GM18498 (cell line): ENCODE measurements around the gene PNPLA8.
"Not testable (repeated sequence)": the region's sequence is repeated elsewhere in the genome, so short reads cannot be mapped to it uniquely, and the experiment has no call there.

Experiments used
- ATAC-seq: cut with Tn5 transposase; IDR thresholded peaks from one replicate; pipeline ENCODE4 v1.9.1; 2021; ENCODE audit warnings: mild to moderate bottlenecking, moderate library complexity; ENCODE audit not compliant: unreplicated experiment

Gene PNPLA8, protein sequence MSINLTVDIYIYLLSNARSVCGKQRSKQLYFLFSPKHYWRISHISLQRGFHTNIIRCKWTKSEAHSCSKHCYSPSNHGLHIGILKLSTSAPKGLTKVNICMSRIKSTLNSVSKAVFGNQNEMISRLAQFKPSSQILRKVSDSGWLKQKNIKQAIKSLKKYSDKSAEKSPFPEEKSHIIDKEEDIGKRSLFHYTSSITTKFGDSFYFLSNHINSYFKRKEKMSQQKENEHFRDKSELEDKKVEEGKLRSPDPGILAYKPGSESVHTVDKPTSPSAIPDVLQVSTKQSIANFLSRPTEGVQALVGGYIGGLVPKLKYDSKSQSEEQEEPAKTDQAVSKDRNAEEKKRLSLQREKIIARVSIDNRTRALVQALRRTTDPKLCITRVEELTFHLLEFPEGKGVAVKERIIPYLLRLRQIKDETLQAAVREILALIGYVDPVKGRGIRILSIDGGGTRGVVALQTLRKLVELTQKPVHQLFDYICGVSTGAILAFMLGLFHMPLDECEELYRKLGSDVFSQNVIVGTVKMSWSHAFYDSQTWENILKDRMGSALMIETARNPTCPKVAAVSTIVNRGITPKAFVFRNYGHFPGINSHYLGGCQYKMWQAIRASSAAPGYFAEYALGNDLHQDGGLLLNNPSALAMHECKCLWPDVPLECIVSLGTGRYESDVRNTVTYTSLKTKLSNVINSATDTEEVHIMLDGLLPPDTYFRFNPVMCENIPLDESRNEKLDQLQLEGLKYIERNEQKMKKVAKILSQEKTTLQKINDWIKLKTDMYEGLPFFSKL

DNA sequence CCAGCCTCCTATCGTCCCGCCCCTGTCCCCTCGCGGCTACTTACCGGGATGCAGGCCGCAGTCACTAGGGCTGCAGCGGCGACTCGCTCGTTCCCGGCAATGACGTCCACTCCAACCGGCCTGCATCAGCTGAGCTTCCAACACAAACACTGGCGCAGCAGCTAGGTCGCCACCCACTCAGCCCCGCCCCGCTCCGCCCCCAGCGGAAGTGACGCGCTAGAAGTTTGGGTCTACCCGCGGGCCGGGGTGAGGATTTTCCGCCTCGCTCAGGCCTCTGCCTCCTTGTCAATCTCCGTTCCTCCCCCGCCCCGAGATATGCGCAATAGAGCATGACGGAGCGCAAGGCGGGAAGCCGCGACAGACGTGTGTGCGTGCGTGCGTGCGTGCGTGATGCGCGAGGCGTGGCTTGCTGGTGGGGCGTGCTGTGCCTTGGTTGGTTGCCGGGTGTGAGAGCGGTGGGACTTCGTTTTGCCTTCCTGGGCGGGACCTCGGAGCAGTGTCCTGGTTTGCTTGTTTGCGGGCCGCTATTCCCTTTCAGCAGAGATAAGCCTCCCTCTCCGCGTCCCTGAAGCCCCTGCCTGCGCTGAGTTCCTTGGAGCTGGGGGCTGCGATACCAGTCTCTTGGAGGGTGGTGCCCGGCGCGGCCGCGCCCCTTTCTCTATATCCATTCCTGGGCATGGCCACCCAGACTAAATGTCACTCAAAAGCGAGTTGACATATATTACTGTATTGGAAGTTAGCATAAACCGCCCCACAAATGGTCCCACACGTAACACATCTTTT, at the start of gene PNPLA8:
Gene PNPLA8, minus strand, starts transcription at position 151 of the 783 bp plus-strand sequence. CDS start 10,644 bp downstream, outside the sequence.
- peak; percentile 94 for ATAC-seq

DNA sequence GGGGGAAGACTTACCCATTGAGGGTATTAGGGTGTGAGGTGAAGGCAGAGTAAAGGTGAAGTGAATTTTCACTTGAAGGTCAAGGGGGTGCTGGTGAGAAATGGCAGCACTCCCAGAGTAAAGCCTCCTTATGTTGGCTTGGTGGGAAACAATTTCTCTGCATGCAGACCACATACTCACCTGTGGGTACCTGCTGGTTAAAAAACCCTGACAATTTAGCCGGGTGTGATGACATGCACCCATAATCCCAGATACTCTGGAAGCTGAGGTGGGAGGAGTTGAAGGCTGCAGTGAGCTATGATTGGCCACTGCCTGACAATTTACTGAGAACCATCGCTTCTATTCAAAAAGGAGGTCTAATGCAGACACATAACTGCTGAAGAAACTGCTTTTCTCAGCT, 49.2 kb upstream of the PNPLA8 start:
- no peak for ATAC-seq

DNA sequence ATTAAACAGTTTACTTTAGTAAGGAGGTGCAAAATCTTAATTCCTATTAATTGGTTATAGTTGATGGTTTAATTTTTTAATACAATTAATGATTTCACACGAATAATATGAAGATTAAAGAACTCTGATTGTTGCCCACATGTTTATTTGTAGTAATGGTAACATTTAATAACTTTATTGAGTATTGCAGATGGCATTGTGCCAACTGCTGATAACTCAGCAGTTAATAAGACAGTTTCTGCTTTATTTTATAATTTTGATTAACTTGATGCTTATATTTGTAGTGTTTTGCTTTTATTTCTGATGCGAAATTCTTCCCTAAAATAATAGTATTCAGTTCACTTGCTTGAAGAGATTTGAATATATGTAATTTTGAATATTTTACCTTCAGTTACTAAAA, 46.5 kb upstream of the PNPLA8 start:
- no peak for ATAC-seq

DNA sequence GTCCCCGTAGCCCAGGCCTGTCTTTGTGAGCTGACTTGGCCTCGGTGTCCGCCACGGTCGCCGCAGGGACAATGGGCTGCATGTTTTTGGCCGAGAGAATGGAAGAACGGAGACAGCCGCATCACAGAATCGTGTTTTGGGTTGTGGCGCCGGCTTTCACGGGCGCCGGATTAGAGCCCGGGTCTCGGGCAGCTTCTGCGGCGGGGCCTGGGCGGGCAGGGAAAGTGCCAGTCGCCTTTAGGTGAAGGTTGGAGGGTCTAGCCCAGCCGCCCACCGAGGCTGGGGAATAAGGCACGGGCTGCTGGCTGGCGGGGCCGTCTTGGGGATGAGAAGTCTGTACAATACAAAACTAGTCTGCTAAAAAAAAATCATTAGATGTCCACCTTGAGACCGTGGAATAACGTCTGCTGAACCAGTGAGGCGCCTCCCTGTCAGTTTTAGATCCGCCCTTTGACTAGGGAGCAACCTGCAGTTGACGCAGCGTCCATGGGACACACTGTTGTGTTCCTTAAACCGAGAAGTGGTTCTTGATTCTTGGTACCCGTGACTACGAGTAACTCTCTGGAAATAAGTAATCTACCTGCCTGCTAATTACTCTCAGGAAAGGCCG, 44.3 kb upstream of the PNPLA8 start:
- peak; percentile 26 for ATAC-seq

DNA sequence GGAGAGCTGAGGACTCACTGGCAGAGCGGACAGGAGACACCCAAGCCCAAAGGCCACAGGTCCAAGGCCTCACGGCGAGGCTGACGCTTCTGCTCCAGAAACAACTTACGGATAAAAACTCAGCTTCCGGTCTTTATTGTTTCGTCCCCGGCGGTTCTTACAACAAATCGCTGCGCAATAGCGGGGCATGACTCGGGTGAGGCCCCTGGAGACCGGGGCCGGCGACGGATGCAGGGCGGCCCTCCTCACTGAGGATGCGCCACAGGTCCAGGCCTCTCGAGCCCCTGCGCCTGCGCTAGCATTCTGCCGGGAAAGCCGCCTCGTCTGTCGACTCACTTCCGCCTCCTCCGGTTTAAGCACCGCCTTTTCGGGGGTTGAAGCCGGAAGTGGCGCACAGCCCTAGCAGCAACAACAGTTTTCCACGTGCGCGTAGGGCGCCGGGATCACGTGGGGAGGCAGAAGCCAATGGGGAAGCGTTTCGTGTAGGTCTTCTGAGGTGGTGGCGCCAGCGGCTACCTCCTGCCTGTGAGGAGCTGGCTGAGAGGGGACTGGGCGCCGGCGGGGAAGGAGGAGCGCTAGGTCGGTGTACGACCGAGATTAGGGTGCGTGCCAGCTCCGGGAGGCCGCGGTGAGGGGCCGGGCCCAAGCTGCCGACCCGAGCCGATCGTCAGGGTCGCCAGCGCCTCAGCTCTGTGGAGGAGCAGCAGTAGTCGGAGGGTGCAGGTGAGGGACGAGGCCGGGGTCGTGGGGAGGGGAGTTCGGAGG, 43.6 kb upstream of the PNPLA8 start, which contains the start of the genes DNAJB9 and THAP5:
Gene DNAJB9, plus strand, starts transcription at position 494 of the 765 bp plus-strand sequence. CDS start 1,853 bp downstream, outside the sequence.
Gene THAP5, minus strand, starts transcription at position 326 of the 765 bp plus-strand sequence. Its CDS starts 137 bp downstream, at position 189.
- ATAC-seq, result peak; percentile 96

DNA sequence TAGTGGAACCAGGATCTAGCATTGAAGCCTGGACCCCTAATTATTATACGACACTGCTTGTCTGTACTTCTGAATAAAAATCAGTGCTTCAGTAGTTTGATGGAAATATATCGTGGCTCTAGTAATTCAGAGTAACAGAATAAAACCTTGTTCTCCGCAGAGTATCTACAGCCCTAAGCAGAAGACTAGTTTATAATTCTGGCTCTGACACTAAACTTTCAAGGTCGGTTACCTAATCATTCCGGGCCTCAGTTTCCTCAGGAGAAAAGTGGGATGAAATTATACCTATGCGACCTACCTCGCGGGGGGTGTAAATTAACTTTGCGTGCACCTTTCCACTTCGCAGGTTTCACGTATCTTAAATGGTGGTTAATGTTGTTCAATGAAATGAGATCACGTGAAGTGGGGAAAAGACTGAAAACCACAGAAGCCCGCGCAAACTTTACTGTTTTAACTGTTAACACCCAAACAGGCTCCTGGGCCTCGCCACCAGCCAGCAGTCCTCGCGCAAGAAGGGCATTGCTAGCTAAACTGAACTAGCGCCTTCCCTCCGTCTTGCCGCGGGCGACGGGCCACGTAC, 43.0 kb upstream of the PNPLA8 start:
- no peak for ATAC-seq

DNA sequence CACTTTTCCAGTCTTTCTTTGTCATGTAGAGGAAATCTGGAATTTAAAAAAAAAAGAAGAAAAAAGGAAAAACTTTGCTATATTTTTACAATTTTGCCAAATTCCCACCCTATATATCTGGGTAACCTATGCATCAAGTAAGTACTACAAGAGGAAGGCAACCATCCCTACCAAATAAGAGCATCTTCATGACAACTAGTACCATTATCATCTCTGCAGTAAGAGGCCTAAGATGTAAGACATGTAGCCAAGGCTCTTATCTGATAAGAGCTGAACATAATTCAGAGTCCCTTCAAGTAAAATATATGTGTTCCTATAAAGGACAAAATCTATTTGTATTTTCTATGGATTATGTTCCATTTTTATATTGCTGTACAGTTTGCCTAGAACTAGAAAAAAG, 40.1 kb upstream of the PNPLA8 start:
- ATAC-seq, result no peak

DNA sequence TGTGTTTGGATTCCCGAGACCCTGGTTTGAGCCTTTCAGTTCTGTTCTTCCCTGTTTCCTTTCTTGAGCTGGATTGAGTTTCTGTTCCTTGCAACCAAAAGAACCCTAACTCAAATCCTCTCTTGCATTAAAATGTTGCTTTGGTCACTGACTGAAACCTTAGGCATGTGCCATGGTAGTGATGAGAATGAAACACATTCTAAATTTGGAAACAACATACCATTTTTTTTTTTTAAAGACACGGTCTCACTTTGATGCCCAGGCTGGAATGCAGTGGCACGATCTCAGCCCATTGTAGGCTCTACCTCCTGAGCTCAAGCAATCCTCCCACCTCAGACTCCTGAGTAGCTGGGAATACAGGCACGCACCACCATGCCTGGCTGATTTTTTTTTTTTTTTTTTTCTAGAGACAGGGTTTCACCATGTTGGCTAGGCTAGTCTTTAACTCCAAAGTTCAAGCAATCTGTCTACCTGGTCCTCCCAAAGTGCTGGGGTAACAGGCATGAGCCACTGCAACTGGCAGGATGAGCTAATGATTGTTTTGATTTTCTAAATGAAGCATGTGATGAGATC, 35.2 kb upstream of the PNPLA8 start:
- no peak for ATAC-seq

DNA sequence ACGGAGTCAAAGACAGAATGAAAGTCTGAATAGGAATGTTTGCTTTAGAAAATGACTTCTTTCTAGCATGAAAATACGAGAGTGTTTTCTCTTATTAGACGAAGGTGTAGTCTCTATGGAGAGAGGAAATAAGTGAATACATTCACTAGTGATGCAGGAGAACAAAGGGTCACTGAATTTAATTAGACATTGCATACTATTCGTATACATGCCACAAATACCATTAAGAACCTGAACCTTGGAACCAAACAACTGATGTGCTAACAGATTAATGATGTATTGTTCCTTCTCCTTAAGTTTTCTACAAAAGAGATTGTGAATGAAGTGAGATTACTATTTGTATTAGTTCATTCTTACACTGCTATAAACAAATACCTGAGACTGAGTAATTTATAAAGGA, 33.3 kb upstream of the PNPLA8 start:
- ATAC-seq, result no peak

DNA sequence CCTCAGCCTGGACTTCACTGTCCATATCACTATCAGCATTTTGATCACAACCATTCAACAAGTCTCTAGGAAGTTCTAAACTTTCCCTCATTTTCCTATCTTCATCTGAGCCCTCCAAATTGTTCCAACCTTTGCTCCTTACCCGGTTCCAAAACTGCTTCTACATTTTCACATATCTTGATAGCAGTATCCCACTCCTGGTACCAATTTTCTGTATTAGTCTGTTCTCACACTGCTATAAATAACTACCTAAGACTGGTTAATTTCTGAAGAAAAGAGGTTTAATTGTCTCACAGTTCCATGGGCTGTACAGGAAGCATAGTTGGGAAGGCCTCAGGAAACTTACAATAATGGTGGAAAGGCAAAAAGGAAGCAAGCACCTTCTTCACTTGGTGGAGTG, 31.7 kb upstream of the PNPLA8 start:
- ATAC-seq, result no peak

DNA sequence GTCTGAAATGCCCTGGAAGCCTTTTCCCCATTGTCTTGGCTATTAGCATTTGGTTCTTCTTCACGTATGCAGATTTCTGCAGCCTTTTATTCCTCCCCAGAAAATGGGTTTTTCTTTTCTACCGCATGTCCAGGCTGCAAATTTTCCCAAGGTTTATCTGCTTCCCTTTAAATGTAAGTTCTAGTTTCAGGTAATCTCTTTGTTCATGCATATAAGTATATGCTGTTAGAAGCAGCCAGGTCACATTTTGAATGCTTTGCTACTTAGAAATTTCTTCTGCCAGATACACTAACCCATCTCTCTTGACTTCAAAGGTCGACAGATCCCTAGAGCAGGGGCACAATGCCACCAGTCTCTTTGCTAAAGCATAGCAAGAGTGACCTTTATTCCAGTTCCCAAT, 31.3 kb upstream of the PNPLA8 start:
- ATAC-seq, result no peak

DNA sequence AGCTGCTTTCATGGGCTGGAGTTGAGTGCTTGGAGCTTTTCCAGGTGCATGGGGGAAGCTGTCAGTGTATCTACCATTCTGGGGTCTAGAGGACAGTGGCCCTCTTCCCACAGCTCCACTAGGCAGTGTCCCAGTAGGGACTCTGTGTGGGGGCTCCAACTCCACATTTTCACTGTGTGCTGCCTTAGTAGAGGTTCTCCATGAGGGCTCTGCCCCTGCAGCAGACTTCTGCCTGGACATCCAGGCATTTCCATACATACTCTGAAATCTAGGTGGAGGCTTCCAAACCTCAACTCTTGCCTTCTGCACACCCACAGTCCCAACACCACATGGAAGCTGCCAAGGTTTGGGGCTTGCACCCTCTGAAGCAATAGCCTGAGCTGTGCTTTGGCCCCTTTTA, 30.7 kb upstream of the PNPLA8 start:
- not testable (repeated sequence) for ATAC-seq

DNA sequence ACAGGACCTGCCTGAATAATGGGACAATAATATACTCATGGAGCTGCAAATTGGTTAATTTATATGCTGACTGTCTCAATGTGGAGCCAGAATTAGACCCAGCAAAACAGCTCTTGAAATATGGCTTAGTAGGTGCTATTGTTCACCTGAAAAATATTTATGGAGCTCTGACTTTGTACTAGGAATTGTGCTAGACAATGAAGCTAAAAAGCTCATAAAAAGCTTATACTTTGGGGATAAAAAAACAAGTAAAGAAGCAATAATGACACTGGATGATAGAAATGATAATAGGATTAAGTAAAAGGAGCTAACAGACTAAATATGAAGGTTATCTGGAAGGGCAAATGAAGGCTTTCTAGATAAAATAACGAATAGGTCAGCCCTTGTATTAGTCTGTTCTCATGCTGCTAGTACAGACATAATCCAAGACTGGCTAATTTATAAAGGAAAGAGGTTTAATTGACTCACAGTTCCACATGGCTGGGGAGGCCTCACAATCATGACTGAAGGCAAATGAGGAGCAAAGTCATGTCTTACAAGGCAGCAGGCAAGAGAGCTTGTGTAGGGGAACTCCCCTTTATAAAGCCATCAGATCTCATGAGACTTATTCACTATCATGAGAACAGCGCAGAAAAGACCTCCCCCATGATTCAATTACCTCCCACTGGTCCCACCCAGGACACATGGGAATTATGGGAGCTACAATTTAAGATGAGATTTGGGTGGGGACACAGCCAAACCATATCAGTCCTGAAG, 22.4 kb upstream of the PNPLA8 start:
- not testable (repeated sequence) for ATAC-seq

DNA sequence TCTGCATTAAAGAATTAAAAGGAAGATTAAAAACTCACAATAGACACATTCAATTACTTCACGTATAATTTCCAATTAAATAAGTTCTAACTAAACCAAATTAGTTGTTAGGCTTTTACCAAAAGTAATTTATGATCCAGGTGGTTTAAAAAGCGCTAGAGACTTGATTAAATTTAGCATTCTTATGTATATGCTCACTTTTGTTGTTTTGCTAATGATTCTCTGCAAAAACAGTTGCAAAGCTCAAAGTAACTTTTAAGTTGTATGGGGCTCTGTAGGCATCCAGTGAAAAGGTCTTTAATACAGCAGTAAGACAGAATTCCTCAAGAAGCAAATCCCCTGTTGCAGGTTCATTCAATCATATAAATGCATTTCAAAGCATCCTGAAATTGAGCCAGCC, 15.5 kb upstream of the PNPLA8 start:
- no peak for ATAC-seq

DNA sequence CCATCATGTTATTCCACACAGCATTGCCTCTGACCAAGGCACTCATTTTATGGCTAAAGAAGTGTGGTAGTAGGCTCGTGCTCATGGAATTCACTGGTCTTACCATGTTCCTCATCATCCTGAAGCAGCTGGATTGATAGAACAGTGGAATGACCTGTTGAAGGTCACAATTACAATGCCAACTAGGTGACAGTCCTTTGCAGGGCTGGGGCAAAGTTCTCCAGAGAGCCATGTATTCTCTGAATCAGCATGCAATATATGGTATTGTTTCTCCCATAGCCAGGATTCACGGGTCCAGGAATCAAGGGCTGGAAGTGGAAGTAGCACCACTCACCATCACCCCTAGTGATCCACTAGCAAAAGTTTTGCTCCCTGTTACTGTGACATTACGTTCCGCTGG, 12.8 kb upstream of the PNPLA8 start:
- ATAC-seq, result not testable (repeated sequence)

DNA sequence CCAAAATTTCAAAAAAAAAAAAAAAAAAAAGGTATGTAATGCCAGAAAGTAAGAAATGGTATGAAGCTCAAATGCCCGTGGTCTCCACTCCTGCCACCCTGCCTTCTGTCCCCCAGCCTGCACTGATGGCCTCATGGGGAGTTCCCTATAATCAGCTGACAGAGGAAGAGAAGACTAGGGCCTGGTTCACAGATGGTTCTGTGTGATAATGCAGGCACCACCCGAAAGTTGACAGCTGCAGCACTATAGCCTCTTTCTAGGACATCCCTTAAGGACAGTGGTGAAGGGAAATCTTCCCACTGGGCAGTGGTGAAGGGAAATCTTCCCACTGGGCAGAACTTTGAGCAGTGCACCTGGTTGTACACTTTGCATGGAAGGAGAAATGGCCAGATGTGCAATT, 12.3 kb upstream of the PNPLA8 start:
- not testable (repeated sequence) for ATAC-seq

DNA sequence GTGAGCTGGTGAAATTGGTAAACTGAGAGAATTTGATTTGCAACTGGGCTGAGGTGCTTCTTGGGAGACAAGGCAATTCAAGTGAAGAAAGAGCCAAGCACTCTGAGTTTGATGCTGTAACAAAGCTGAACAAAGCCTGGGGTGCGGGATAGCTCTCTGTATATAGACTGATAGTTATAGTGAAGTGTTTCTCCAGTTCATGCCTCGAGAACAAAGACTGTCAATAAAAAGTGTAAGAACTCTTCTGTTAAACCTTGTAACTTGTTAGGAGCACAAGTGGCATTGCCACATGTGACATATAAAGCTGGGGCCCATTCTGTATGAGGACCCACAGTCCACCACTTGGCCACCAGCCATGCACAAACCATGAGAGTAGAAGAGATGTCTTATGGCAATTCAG, 11.3 kb upstream of the PNPLA8 start:
- ATAC-seq, result no peak

DNA sequence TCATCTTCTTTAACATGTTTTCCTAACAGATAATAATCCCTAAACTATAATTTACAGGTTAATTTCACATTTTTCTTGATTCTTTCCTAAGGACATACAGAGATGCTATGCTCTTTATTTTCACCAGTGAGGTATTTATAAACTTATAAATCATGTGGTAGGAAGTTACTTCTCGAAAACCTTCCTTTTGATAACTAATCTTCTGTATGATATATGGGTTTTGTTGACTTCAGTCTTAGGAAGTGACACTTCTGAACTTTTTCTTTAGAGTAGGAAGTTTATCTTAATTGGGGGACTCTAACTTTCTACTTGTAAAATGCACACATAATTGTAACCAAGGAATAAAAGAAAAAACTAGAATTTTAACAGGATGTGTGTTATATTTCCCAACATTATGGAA, 9.8 kb upstream of the PNPLA8 start:
- ATAC-seq, result no peak
